ENCODE data around the gene KCNK2. TPM values are rescaled to one million over a fixed set of nuclear protein-coding genes. Genes with fewer than 3 reads are reported as not detected.

The KCNK2 gene
- total RNA-seq, 2 donors from 2014 or later = 0.17 to 0.56 TPM

DNA sequence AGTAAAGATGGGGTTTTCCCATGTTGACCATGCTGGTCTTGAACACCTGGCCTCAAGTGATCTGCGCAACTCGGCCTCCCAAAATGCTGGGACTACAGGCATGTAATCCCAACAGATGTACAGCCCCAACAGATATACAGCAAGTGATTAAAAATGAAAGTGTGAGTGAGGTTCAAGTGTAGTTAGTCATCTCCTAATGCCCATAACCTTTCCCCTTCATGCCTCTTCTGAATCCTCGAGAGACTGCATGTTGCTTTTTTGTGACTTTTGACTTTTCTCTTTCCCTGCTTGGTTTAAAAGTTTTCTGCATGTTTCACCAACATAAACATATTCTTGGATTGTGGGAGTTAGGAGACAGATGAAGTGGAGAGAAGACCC lies 31.2 kb downstream of the KCNK2 start:
- Histone ChIP-seq H3K4me3 (no peak overlapping the region), H3K36me3 (no peaks in the 10 kb centered on the region), H3K9ac (ENCODE audit: low read depth in 2 of 2, low read length in 2 of 2) (no peak overlapping the region), H3K9me3 (no peaks in the 10 kb centered on the region), H3K4me1 (no peaks in the 10 kb centered on the region), H3K27me3 (no peaks in the 10 kb centered on the region), H3K27ac (no peak overlapping the region)
- no peak for DNase-seq
- TF ChIP-seq, protein P1, sequence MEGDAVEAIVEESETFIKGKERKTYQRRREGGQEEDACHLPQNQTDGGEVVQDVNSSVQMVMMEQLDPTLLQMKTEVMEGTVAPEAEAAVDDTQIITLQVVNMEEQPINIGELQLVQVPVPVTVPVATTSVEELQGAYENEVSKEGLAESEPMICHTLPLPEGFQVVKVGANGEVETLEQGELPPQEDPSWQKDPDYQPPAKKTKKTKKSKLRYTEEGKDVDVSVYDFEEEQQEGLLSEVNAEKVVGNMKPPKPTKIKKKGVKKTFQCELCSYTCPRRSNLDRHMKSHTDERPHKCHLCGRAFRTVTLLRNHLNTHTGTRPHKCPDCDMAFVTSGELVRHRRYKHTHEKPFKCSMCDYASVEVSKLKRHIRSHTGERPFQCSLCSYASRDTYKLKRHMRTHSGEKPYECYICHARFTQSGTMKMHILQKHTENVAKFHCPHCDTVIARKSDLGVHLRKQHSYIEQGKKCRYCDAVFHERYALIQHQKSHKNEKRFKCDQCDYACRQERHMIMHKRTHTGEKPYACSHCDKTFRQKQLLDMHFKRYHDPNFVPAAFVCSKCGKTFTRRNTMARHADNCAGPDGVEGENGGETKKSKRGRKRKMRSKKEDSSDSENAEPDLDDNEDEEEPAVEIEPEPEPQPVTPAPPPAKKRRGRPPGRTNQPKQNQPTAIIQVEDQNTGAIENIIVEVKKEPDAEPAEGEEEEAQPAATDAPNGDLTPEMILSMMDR (IDR thresholded peaks at IDR 0.05) = no peak
- intact Hi-C loops (cut with DNase I) = no loop called here

DNA sequence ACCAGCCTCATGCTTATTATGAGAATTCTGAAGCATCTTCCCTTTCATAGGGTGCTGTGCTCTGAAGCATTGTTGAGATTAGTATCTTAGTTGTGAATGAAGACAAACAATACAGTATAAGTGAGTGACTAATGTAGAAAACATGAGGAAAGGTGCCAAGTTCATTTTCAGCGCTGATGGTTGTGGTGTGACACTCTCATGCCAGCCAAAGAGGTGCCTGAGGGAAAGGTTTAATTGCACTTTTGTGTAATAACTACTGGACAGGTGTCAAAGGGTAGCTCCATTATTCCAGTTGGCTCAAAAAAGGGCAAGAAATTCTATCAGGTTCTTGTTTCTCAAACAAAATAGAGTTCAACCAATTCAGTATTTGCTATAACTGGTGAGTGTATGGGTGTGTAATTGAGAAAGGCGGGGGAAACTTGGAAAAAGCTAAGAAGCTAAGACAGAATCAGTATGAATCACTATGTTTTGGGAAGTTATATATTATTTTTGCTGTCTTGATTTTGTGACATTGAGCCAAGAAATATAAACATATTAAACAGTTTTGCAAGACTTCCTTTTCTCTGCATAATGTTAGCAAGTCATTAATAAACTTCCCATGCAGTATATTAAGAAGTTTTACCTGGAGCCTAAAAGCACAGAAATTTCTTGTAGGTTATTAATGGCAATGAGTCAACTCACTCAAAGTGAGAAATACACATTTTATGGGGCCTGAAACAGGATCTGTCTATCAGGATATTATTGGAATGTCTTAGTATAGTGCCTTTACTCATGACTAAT lies 31.8 kb downstream of the KCNK2 start:
- TF ChIP-seq, protein P1 (IDR thresholded peaks at IDR 0.05) = no peak
- no peak overlapping the region for H3K9ac ChIP-seq (ENCODE audit: low read depth in 2 of 2, low read length in 2 of 2)
- intact Hi-C loops (cut with DNase I) = no loop called here
- no peak overlapping the region for H3K27ac ChIP-seq
- H3K27me3 ChIP-seq = no peaks in the 10 kb centered on the region
- H3K4me1 ChIP-seq = no peaks in the 10 kb centered on the region
- no peaks in the 10 kb centered on the region for H3K9me3 ChIP-seq
- no peak for DNase-seq
- H3K36me3 ChIP-seq = no peaks in the 10 kb centered on the region
- H3K4me3 ChIP-seq = no peak overlapping the region

DNA sequence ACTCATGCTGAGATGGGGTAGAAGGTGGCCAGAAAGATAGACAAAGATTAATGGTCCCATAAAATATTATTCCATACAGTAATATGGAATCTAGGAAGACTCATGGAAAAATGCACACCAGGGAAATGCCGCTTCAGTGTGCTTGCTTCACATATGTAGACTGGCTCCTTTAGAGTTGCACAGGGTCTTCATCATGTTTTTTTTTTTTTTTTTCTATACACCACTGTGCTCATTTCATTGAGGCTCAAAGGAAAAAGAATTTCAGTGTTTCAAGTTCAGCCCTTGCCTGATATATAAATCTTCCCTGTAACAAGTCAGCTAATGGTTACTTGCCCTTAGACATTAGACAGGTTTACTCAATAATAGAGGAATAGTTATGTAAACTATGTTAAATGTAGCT lies 33.2 kb downstream of the KCNK2 start:
- Histone ChIP-seq H3K9ac (ENCODE audit: low read depth in 2 of 2, low read length in 2 of 2) (no peak overlapping the region), H3K27me3 (no peaks in the 10 kb centered on the region), H3K9me3 (no peaks in the 10 kb centered on the region), H3K4me3 (no peak overlapping the region), H3K36me3 (no peaks in the 10 kb centered on the region), H3K27ac (no peak overlapping the region), H3K4me1 (no peaks in the 10 kb centered on the region)
- TF ChIP-seq, protein P1 (IDR thresholded peaks at IDR 0.05) = no peak
- intact Hi-C loops (cut with DNase I) = no loop called here
- DNase-seq = no peak

DNA sequence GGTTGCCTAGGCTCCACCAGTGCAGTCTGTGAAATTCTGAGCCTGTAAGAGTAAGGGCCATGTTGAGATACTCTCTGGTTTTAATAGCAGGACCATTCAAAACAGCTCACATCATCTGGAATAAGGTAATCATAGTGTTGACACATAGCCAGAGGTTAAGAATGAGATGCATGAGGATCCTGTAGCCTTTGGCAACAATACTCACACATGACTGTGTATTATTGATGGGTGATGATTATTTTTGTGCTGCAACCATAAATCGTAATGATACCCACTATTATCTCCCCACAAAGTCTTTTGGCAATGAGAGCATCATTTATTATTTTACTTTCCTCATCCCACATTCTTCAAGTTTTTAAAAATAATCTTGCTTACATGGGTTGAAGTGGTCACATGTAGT lies 35.5 kb downstream of the KCNK2 start:
- no peak for DNase-seq
- H3K4me1 ChIP-seq = no peaks in the 10 kb centered on the region
- intact Hi-C loops (cut with DNase I) = no loop called here
- no peak overlapping the region for H3K4me3 ChIP-seq
- TF ChIP-seq, protein P1 (IDR thresholded peaks at IDR 0.05) = no peak
- H3K27ac ChIP-seq = no peak overlapping the region
- H3K9ac ChIP-seq (ENCODE audit: low read depth in 2 of 2, low read length in 2 of 2) = no peak overlapping the region
- no peaks in the 10 kb centered on the region for H3K9me3 ChIP-seq
- no peaks in the 10 kb centered on the region for H3K36me3 ChIP-seq
- no peaks in the 10 kb centered on the region for H3K27me3 ChIP-seq

DNA sequence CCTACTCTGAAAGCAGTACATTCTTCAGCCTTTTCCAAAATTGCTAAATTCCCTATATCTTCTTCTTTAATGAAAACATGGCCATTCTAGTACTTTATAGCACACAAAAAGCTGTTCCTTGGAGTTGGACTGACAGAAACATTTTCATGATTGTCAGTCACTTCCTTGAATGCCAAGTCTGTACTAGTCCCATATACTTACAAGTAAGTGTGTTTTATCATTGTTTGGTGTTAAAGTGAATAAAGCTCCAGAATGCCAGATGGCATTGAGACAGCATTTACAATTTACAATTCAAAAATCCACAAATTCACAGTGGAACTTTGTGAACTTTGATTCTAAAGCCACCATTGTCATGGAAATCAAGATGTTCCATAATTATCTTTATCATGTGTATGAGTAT lies 36.5 kb downstream of the KCNK2 start:
- Histone ChIP-seq H3K27me3 (no peaks in the 10 kb centered on the region), H3K36me3 (no peaks in the 10 kb centered on the region), H3K9ac (ENCODE audit: low read depth in 2 of 2, low read length in 2 of 2) (no peak overlapping the region), H3K4me1 (no peaks in the 10 kb centered on the region), H3K4me3 (no peak overlapping the region), H3K9me3 (no peaks in the 10 kb centered on the region), H3K27ac (no peak overlapping the region)
- TF ChIP-seq, protein P1 (IDR thresholded peaks at IDR 0.05) = no peak
- intact Hi-C loops (cut with DNase I) = no loop called here
- no peak for DNase-seq
